ENCODE results near the gene PLPPR5. TPM values are rescaled to one million over a fixed set of nuclear protein-coding genes. Genes with fewer than 3 reads are reported as not detected.

PLPPR5 gene
- total RNA-seq, 1 donor from 2014 or later, result 2.0 TPM

DNA sequence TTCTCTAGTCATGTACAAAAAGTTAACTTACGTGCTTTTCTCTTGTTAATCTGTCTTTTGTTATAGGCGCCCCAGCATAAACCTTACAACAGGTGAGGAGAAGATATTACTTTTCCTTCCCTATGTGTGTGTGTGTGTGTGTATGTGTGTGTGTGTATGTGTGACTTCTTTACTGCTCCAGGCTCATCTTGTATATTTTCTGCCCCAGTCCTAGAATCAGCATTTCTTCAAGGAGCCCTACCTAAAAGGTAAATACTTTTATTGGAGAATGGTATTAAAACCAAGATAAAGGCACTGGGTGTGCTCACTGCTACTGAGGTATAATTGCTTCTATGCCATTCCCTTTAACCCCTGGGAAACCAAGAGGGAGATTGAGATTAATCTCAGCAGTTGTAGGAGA, 129.8 kb downstream of the PLPPR5 start:
- Mint-ChIP-seq H3K27me3 (ENCODE audit: unreplicated experiment) (peaks cover 2% of the 10 kb centered on the region), H3K4me3 (ENCODE audit: unreplicated experiment) (no peak overlapping the region), H3K27ac (ENCODE audit: unreplicated experiment) (no peak overlapping the region), H3K36me3 (ENCODE audit: unreplicated experiment) (no peaks in the 10 kb centered on the region), H3K9me3 (ENCODE audit: unreplicated experiment) (no peaks in the 10 kb centered on the region), H3K4me1 (ENCODE audit: low read depth, unreplicated experiment) (no peaks in the 10 kb centered on the region)
- TF ChIP-seq, protein P1, sequence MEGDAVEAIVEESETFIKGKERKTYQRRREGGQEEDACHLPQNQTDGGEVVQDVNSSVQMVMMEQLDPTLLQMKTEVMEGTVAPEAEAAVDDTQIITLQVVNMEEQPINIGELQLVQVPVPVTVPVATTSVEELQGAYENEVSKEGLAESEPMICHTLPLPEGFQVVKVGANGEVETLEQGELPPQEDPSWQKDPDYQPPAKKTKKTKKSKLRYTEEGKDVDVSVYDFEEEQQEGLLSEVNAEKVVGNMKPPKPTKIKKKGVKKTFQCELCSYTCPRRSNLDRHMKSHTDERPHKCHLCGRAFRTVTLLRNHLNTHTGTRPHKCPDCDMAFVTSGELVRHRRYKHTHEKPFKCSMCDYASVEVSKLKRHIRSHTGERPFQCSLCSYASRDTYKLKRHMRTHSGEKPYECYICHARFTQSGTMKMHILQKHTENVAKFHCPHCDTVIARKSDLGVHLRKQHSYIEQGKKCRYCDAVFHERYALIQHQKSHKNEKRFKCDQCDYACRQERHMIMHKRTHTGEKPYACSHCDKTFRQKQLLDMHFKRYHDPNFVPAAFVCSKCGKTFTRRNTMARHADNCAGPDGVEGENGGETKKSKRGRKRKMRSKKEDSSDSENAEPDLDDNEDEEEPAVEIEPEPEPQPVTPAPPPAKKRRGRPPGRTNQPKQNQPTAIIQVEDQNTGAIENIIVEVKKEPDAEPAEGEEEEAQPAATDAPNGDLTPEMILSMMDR (IDR thresholded peaks at IDR 0.05; ENCODE audit: partially characterized antibody, unreplicated experiment), result no peak
- DNase-seq, result no peak

- Mint-ChIP-seq H3K36me3 (ENCODE audit: unreplicated experiment) (peaks cover 4% of the 10 kb centered on the region), H3K27ac (ENCODE audit: unreplicated experiment) (no peak overlapping the region), H3K4me1 (ENCODE audit: low read depth, unreplicated experiment) (no peaks in the 10 kb centered on the region), H3K4me3 (ENCODE audit: unreplicated experiment) (no peak overlapping the region), H3K9me3 (ENCODE audit: unreplicated experiment) (no peaks in the 10 kb centered on the region), H3K27me3 (ENCODE audit: unreplicated experiment) (no peaks in the 10 kb centered on the region)
- no peak for DNase-seq
- TF ChIP-seq, protein P1 (IDR thresholded peaks at IDR 0.05; ENCODE audit: partially characterized antibody, unreplicated experiment), result no peak
These were observed 133.4 kb downstream of the PLPPR5 start for GRCh38 chr1:98870959-98871903.

- Mint-ChIP-seq H3K36me3 (ENCODE audit: unreplicated experiment) (peaks cover 4% of the 10 kb centered on the region), H3K9me3 (ENCODE audit: unreplicated experiment) (peaks cover 2% of the 10 kb centered on the region), H3K4me1 (ENCODE audit: low read depth, unreplicated experiment) (no peaks in the 10 kb centered on the region), H3K27me3 (ENCODE audit: unreplicated experiment) (no peaks in the 10 kb centered on the region), H3K4me3 (ENCODE audit: unreplicated experiment) (no peak overlapping the region), H3K27ac (ENCODE audit: unreplicated experiment) (no peak overlapping the region)
- TF ChIP-seq, protein P1 (IDR thresholded peaks at IDR 0.05; ENCODE audit: partially characterized antibody, unreplicated experiment), result no peak
- DNase-seq, result no peak
These were observed 138.9 kb downstream of the PLPPR5 start for GRCh38 chr1:98865796-98866195.

DNA sequence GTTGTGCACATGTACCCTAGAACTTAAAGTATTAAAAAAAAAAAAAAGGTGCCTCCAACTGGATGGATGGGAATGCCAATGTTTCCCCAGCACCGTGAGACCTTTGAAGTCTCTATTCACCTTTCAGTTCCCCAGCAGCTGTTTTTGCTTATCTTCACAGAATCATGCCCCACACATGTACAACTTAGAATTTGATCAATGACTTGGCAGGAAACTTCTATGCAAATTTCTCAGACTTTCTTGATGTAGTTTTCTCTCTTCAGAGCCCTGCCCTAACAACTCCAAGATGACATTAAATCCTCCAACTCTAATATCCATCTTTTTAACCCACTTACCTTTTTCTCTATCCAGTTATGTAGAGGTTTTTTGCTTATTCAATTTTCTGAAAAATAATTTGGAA, 144.3 kb downstream of the PLPPR5 start:
- Mint-ChIP-seq H3K27me3 (ENCODE audit: unreplicated experiment) (no peaks in the 10 kb centered on the region), H3K27ac (ENCODE audit: unreplicated experiment) (no peak overlapping the region), H3K4me3 (ENCODE audit: unreplicated experiment) (no peak overlapping the region), H3K36me3 (ENCODE audit: unreplicated experiment) (no peaks in the 10 kb centered on the region), H3K4me1 (ENCODE audit: low read depth, unreplicated experiment) (no peaks in the 10 kb centered on the region), H3K9me3 (ENCODE audit: unreplicated experiment) (peaks cover 2% of the 10 kb centered on the region)
- TF ChIP-seq, protein P1 (IDR thresholded peaks at IDR 0.05; ENCODE audit: partially characterized antibody, unreplicated experiment), result no peak
- no peak for DNase-seq

DNA sequence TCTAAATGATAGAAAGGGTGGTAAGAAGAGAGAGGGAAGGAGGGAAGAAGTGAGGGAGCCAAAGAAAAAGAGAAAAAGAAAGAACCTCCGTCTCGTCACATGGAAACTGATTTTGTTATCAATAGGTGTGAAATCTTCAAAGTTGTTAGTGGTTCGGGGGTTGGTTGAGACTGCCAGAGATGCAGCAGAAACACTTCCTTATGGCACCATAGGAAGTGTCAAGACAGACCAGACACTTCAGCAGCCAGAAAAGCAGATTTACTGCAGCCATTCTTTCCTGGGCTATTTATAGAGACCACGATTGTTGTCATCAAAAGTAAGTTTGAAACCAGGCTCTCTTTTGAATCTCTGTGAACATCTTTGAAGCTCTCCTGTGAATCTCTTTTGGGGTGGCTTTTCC, 150.5 kb downstream of the PLPPR5 start:
- Mint-ChIP-seq H3K9me3 (ENCODE audit: unreplicated experiment) (no peaks in the 10 kb centered on the region), H3K36me3 (ENCODE audit: unreplicated experiment) (no peaks in the 10 kb centered on the region), H3K27me3 (ENCODE audit: unreplicated experiment) (no peaks in the 10 kb centered on the region), H3K4me1 (ENCODE audit: low read depth, unreplicated experiment) (no peaks in the 10 kb centered on the region), H3K27ac (ENCODE audit: unreplicated experiment) (no peak overlapping the region), H3K4me3 (ENCODE audit: unreplicated experiment) (no peak overlapping the region)
- TF ChIP-seq, protein P1 (IDR thresholded peaks at IDR 0.05; ENCODE audit: partially characterized antibody, unreplicated experiment), result no peak
- DNase-seq, result no peak
